Stimulated activated CD8-positive, alpha-beta memory T cell treated with anti-CD3 and anti-CD28 coated beads, Interleukin-4, amount 100 ng/mL, for 1 hour (primary cell): ENCODE data around the gene ZSCAN5B.
"Not testable (repeated sequence)": the region's sequence is repeated elsewhere in the genome, so short reads cannot be mapped to it uniquely, and the experiment has no call there.

Experiments
- DNase-seq, 2 donors: peaks; one replicate each; pipeline ENCODE4 v3.0.0-alpha.2; 2020; ENCODE audit warnings: low read depth in 2 of 2, low spot score in 1 of 2

ZSCAN5B gene

GRCh38 chr19:56197646-56198045 is at the start of gene ZSCAN5B:
ZSCAN5B (minus strand) TSS chr19:56197783; CDS start chr19:56193052, 4,731 bp downstream.
- not testable (repeated sequence) for DNase-seq

DNA sequence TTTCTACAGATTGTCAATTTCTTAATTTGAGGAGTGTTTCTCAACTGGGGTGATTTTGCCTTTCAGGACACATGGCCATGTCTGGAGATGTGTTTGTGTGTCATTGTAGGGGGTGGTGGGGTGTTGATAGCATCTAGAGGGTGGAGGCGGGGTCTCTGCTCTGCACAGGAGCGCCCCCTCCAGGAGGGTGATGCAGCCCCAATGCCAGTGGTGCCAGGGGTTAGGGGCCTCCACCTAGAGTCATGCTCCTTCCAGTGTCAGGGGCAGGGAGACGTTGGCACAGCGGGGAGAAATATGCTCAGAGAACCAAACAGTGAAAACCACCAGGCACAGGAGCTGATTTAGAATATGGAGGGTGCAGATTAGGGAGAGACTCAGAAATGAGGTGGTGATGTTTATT is 48.2 kb upstream of the ZSCAN5B start:
- DNase-seq, result not testable (repeated sequence)

- DNase-seq, result no peak
Measured at GRCh38 chr19:56245121-56245740, 47.6 kb upstream of the ZSCAN5B start.

GRCh38 chr19:56223481-56223880 is 25.9 kb upstream of the ZSCAN5B start:
- no peak for DNase-seq

DNA sequence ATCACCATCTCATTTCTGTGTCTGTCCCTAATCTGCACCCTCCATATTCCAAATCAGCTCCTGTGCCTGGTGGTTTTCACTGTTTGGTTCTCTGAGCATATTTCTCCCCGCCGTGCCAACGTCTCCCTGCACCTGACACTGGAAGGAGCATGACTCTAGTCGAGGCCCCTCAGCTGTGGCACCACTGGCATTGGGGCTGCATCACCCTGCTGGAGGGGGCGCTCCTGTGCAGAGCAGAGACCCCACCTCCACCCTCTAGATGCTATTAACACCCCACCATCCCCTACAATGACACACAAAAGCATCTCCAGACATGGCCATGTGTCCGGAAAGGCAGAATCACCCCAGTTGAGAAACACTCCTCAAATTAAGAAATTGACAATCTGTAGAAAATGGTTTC is 25.3 kb upstream of the ZSCAN5B start:
- no peak for DNase-seq

DNA sequence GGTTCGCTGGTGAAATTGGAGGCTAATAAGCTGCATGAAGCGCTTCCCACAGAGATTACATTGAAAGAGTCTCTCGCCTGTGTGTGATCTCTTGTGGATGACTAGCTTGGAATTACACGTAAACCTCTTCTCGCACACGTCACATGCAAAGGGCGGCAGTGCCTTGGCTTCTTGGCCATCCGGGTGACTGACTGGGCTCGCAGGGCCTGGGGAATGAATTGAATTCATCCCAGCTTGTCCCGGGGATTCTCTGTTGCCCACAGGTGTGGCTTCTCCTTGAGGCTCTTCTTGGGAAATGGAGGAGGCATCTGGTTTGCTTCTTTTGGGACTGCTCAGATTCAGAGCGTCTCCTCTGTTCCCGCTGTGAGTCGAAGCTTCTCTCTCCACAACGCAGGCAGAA is 24.3 kb upstream of the ZSCAN5B start:
- DNase-seq, result no peak

DNA sequence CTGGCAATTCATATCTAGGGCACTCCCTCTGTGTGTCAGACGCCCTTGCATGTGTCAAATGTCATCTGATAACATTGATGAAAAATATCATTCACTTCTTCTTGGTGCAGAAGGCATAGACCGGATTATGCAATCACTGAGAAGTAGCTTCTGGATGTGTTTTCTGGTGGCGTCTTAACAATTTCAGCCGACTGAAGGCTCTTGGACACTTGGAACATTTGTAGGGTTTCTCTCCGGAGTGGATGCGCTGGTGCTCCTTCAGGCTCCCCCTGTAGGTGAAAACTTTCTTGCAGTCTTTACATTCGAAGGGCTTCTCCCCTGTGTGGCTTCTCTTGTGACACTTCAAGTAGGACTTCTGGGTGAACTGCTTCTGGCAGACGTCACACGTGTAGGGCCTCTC is 23.9 kb upstream of the ZSCAN5B start:
- DNase-seq, result not testable (repeated sequence)

DNA sequence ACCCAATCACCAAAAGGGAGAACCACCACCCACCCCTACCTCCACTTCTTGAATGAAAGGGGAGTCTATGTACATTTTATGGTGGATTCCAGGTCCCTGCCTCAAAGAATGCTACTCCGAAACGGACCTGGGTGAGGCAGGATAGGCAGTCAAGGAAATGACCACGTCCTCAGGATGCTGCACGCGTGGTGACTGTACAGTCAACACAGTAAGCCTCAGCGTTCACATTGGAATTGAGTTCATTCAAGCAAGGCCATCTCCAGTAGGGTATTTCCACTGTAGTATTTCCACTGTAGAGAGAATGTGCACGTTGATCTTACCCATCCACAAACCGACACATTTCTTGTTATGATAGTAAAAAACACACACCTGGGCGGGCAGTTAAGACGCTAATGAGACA is 21.4 kb upstream of the ZSCAN5B start:
- DNase-seq, result no peak

- no peak for DNase-seq
Measured at GRCh38 chr19:56217039-56217949, 19.7 kb upstream of the ZSCAN5B start.

DNA sequence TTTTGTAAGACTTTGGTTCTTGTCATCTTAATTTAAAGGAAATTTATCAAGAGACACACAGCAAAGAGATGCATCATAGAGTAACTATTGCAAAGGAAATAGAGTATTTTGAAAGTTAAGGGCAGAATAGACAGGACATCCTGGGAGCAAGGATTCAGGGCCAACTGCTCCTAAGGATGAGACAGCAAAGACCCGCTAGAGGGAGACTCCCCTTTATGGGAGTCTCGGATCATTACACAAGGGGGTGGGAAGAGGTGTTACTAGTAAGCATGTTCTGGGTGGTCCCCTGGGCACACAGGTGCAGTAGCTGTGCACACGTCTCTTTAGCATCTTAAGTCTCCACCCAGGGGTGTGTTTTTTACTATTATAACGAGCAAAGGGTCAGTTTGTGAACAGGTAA is 14.1 kb upstream of the ZSCAN5B start:
- no peak for DNase-seq

GRCh38 chr19:56210036-56210435 is 12.5 kb upstream of the ZSCAN5B start:
- DNase-seq, result not testable (repeated sequence)

DNA sequence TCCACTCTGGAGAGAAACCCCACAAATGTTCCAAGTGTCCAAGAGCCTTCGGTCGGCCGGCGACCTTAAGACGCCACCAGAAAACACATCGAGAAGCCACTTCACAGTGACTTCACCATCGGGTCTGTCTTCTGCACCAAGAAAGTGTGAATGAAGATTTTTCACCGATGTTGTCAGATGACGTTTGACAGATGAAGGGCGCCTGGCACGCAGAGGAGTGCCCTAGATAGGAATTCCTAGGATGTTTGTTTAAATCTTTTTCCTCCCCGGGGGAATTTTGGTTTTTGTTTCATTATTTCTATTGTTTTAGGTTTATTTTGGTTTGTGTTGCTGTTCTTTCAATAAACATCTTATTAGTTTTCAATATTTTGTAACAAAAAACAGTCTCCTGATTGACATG is 11.5 kb upstream of the ZSCAN5B start:
- no peak for DNase-seq

- DNase-seq, result not testable (repeated sequence)
Measured at GRCh38 chr19:56207581-56207980, 10.0 kb upstream of the ZSCAN5B start.

DNA sequence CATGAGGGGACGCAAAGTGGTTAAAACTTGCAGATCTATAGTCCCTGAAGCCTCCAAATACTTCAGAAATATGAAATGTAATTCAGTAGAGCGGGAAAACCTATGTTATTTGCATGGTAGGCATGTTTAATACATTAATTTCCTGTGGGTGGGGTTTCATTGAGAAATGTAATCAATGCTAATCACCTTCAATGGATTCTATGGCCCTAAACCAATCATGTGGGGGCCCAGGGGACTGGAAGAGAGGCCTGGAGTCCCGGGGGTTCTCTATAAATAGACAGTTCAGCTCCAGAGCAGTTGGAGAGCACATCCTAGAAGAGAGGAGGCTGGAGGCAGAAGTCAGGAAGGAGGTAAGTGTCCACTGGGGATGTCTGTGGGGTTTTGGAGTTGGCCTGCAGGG is 4.4 kb upstream of the ZSCAN5B start, which contains the start of gene ZSCAN5C:
TSS of gene ZSCAN5C (plus strand) at position 301 of the 400 bp plus-strand sequence. CDS start 3,641 bp downstream, outside the sequence.
- no peak for DNase-seq

DNA sequence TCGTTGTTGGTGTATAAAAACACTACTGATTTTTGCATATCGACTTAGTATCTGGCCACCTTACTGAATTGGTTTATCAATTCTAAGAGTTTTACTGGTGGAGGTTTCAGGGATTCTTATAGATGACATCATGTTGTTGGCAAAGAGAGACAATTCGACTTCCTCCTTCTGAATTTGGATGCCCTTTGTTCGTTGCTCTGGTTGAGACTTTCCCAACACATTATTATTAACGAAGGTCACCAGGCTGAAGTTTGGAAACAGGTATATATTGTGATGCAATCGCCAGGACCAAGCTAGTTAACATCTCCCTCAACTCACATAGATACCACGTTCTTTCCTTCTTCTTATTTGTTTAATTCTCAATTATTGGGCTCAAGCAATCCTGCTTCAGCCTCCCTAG is 2.1 kb upstream of the ZSCAN5B start:
- no peak for DNase-seq

DNA sequence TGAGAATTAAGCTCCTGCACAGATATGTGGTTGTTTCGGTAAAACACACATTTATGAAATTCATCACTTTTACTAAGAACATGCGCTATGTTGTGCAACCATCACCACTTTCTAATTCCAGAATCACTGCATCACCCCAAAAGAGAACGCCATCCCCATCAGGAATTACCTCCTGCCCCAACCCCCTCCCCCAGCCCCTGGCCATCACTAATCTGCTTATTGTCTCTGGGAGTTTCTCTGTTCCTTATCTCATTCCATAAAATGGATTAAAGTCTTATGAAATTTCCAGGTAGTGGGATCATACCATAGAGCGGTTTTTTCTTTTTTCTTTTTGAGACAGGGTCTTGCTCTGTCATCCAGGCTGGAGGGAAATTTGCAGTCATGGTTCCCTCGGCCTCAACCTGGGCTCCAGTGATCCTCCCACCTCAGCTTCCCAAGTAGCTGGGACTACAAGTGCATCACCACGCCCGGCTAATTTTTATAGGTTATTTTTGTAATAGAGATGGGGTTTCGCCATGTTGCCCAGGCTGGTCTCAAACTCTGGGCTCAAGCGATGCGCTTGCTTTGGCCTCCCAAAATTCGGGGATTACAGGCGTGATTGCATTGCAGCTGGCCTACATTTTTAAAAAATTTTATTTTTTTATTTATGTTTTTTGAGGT is 3.5 kb downstream of the ZSCAN5B start:
- DNase-seq, result no peak

DNA sequence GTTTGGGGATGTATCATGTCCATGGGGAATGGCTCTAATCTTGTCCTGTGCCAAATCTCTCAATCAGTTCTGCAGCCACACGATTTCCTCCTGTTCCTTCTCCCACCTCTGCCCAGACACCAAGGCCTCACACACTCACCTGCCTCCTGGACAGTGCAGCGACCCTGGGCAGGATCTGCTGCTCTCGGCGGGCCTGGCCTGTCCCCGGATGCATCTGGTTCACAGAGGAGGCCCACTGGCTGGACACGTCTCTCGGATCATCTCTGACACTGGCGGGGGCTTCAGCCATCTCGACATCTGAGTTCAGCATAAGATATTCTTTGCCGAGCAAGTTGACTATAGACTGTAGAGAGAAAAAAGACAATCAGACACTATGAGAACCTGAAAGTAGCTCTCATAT is 5.9 kb downstream of the ZSCAN5B start:
- no peak for DNase-seq

GRCh38 chr19:56191115-56191514 is 6.5 kb downstream of the ZSCAN5B start:
- DNase-seq, result no peak

- DNase-seq, result no peak
Measured at GRCh38 chr19:56189785-56190184, 7.8 kb downstream of the ZSCAN5B start.

DNA sequence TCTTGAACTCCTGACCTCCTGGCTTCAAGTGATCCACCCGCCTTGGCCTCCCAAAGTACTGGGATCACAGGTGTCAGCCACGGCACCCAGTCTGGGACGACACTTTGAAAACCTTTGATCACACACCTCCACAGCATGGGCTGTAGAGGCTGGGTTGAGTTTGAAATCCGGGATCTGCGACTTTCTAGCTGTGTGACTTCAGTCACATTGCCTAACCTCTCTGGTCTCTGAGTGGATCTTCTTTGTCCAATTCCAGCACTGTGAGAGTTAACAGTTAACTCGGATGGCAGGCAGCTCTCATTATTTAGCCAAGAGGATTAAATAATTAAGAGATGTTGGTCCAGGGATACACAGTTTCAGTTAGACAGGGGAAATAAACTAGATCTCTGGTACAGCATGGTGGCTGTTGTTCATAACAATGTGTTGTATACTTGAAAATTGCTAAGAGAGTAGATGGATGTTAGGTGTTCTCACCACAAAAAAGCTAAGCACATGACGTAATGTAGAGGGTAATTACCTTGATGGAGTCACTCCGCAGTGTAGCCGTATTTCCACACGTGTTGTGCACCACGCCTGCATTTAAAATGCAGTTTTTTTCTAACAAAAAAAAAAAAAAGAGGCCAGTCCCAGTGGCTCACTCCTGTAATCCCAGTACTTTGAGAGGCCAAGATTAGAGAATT is 19.9 kb downstream of the ZSCAN5B start:
- no peak for DNase-seq

GRCh38 chr19:56176881-56177280 is 20.7 kb downstream of the ZSCAN5B start:
- DNase-seq, result no peak
